ENCODE results near the gene TCTN3. TPM values are rescaled to one million over a fixed set of nuclear protein-coding genes. Genes with fewer than 3 reads are reported as not detected.
"Not testable (repeated sequence)": the region's sequence is repeated elsewhere in the genome, so short reads cannot be mapped to it uniquely, and the experiment has no call there.

The TCTN3 gene
- total RNA-seq, 4 donors from 2014 or later, result 6.3 to 8.6 (median 6.8) TPM

DNA sequence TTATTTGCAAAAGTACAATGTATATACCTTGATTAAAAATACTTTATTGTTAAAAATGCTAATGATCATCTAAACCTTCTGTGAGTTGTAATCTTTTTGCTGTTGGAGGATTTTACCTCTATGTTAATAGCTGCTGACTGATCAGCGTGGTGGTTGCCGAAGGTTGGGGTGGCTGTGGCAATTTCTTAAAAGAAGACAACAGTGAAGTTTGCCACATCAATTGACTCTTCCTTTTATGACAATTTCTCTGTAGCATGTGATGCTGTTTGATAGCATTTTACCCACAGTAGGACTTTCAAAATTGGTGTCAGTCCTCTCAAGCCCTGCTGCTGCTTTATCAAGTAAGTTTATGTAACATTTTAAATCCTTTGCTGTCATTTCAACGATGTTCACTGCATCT lies 45.3 kb upstream of the TCTN3 start:
- ATAC-seq (no peak), DNase-seq (no peak)
- Histone ChIP-seq H3K4me1 (peaks cover 4% of the 10 kb centered on the region in 2 donors), H3K9me3 (no peaks in the 10 kb centered on the region), H3K27ac (no peak overlapping the region), H3K4me3 (no peak overlapping the region), H3K36me3 (no peaks in the 10 kb centered on the region), H3K27me3 (no peaks in the 10 kb centered on the region)
- in situ Hi-C loops (cut with MboI; ENCODE audit: low sequenced_read_pairs in 4 of 4), result no loop called here
- no peak for TF ChIP-seq POLR2A (IDR thresholded peaks at IDR 0.05)
- TF ChIP-seq, protein P1, sequence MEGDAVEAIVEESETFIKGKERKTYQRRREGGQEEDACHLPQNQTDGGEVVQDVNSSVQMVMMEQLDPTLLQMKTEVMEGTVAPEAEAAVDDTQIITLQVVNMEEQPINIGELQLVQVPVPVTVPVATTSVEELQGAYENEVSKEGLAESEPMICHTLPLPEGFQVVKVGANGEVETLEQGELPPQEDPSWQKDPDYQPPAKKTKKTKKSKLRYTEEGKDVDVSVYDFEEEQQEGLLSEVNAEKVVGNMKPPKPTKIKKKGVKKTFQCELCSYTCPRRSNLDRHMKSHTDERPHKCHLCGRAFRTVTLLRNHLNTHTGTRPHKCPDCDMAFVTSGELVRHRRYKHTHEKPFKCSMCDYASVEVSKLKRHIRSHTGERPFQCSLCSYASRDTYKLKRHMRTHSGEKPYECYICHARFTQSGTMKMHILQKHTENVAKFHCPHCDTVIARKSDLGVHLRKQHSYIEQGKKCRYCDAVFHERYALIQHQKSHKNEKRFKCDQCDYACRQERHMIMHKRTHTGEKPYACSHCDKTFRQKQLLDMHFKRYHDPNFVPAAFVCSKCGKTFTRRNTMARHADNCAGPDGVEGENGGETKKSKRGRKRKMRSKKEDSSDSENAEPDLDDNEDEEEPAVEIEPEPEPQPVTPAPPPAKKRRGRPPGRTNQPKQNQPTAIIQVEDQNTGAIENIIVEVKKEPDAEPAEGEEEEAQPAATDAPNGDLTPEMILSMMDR (IDR thresholded peaks at IDR 0.05 in 4 of 5, conservative IDR thresholded peaks at IDR 0.05 in 1 of 5), result no peak
- intact Hi-C loops (cut with DNase I; ENCODE audit: low total_unique reads), result no loop called here

DNA sequence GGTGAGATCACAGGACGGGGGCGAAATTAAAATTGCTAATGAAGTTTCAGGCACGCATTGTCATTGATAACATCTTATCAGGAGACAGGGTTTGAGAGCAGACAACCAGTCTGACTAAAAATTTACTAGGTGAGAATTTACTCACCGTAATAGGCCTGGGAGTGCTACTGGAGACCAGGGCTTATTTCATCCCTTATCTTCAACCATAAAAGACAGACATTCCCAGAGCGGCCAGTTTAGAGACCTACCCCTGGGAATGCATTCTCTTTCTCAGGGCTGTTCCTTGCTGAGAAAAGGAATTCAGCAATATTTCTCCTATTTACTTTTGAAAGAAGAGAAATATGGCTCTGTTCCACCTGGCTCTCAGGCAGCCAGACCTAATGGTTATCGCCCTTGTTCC lies 39.2 kb upstream of the TCTN3 start:
- H3K4me1 ChIP-seq; in situ Hi-C loops (cut with MboI; ENCODE audit: low sequenced_read_pairs in 4 of 4); H3K27ac ChIP-seq; H3K27me3 ChIP-seq; intact Hi-C loops (cut with DNase I; ENCODE audit: low total_unique reads); DNase-seq; H3K9me3 ChIP-seq; H3K36me3 ChIP-seq; ATAC-seq; H3K4me3 ChIP-seq: not testable (repeated sequence)

DNA sequence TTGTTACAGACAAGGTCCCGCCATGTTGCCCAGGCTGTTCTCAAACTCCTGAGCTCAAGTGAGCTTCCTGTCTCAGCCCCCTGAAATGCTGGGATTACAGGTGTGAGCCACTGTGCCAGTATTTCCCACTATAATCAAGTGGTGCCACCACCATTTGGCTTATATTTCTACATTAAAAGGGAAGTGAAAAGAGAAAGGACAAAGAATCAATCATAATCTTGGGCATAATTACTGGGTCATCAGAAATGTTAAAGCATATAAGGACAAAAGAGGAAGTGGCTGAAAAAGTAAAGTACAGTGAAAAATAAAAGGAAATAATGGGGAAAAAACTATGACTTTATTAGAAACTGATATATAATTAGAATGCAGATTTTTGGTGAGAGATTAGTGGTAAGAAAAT lies 36.5 kb upstream of the TCTN3 start:
- in situ Hi-C loops (cut with MboI; ENCODE audit: low sequenced_read_pairs in 4 of 4), result no loop called here
- H3K4me1 ChIP-seq, result no peaks in the 10 kb centered on the region
- H3K9me3 ChIP-seq, result no peaks in the 10 kb centered on the region
- ATAC-seq, result no peak
- DNase-seq, result no peak
- H3K4me3 ChIP-seq, result no peak overlapping the region
- TF ChIP-seq, protein P1 (IDR thresholded peaks at IDR 0.05 in 4 of 5, conservative IDR thresholded peaks at IDR 0.05 in 1 of 5), result no peak
- TF ChIP-seq POLR2A (IDR thresholded peaks at IDR 0.05), result no peak
- intact Hi-C loops (cut with DNase I; ENCODE audit: low total_unique reads), result no loop called here
- H3K27me3 ChIP-seq, result no peaks in the 10 kb centered on the region
- peak overlapping the region in 3 of 4 donors; percentile 13 to 55 (median 18) for H3K27ac ChIP-seq
- no peaks in the 10 kb centered on the region for H3K36me3 ChIP-seq

DNA sequence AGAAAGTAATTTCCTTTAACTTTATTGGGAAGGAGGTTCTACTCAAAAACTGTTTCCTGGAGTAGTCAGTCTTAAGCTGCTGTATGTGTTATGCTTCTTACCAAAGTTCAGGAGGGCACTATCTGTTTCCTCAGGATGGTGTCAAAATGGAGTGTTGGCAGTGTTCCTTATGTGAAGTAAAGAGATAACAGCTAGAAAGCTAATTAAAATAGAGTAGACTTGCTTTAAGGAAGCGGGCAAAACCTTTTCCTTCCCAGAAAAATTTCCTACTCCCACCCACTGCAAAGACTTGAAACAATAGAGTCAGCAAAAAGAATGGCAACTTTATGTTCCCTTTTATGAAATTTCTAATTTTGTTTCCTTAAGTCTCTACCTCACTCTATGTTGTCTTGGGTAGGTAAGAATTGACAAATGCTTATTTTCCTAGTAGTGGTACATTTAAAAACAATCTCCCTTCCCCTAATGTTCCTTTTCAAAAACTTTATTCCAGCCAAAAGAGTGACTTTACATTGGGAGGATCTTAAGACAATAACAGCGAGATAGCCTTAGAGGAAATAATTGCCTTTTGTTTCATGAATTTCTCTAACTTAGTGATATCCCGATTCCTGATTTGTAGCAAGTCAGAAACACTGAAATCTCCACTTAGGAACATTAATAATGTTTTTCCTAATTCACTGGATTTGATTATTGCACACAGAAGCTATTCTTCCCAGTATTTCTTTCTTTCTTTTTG lies 35.8 kb upstream of the TCTN3 start:
- H3K27ac ChIP-seq, result peak overlapping the region in 3 of 4 donors; percentile 13 to 55 (median 18)
- DNase-seq, result no peak
- H3K4me3 ChIP-seq, result no peak overlapping the region
- no peaks in the 10 kb centered on the region for H3K4me1 ChIP-seq
- no peak for ATAC-seq
- in situ Hi-C loops (cut with MboI; ENCODE audit: low sequenced_read_pairs in 4 of 4) (no loop called here), intact Hi-C loops (cut with DNase I; ENCODE audit: low total_unique reads) (no loop called here)
- no peak for TF ChIP-seq POLR2A (IDR thresholded peaks at IDR 0.05)
- TF ChIP-seq, protein P1 (IDR thresholded peaks at IDR 0.05 in 4 of 5, conservative IDR thresholded peaks at IDR 0.05 in 1 of 5), result no peak
- H3K9me3 ChIP-seq, result no peaks in the 10 kb centered on the region
- no peaks in the 10 kb centered on the region for H3K36me3 ChIP-seq
- no peaks in the 10 kb centered on the region for H3K27me3 ChIP-seq

DNA sequence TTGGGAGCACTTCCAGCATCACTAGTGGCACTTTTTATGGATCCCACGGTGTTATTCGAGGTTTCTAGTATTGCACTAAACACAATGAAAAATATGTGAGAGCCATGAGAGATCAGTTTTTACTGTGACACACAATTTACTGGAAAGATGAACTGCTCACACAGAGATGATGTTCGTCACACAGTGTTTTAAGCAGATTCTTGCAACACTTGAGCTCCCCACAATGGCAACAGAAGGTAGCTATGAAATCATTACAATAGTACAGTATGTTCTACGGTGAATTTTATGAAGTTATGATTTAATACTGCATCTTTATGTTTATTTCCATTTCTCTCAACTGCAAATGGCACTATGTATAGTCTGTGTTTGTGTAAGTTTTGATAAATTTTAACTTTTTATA lies 34.8 kb upstream of the TCTN3 start:
- no peaks in the 10 kb centered on the region for H3K36me3 ChIP-seq
- H3K27me3 ChIP-seq, result no peaks in the 10 kb centered on the region
- no peak overlapping the region for H3K27ac ChIP-seq
- intact Hi-C loops (cut with DNase I; ENCODE audit: low total_unique reads), result no loop called here
- no peak overlapping the region for H3K4me3 ChIP-seq
- no peak for DNase-seq
- ATAC-seq, result no peak
- H3K9me3 ChIP-seq, result no peaks in the 10 kb centered on the region
- no peaks in the 10 kb centered on the region for H3K4me1 ChIP-seq
- no peak for TF ChIP-seq POLR2A (IDR thresholded peaks at IDR 0.05)
- TF ChIP-seq, protein P1 (IDR thresholded peaks at IDR 0.05 in 4 of 5, conservative IDR thresholded peaks at IDR 0.05 in 1 of 5), result no peak
- in situ Hi-C loops (cut with MboI; ENCODE audit: low sequenced_read_pairs in 4 of 4), result no loop called here

DNA sequence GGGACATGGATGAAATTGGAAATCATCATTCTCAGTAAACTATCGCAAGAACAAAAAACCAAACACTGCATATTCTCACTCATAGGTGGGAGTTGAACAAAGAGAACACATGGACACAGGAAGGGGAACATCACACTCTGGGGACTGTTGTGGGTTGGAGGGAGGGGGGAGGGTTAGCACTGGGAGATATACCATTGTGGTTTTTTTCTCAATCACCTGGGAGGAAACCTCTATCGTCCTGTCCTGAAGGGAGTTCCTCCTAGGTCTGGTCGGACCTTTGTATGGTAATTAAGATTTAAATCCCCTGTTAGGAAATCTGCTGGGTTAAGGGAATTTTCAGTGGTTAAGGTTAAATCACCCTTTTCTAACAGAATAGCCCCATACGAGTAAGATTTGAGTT lies 28.8 kb upstream of the TCTN3 start:
- H3K27ac ChIP-seq; in situ Hi-C loops (cut with MboI; ENCODE audit: low sequenced_read_pairs in 4 of 4); DNase-seq; H3K4me1 ChIP-seq; H3K36me3 ChIP-seq; H3K27me3 ChIP-seq; H3K9me3 ChIP-seq; ATAC-seq; intact Hi-C loops (cut with DNase I; ENCODE audit: low total_unique reads); H3K4me3 ChIP-seq: not testable (repeated sequence)

DNA sequence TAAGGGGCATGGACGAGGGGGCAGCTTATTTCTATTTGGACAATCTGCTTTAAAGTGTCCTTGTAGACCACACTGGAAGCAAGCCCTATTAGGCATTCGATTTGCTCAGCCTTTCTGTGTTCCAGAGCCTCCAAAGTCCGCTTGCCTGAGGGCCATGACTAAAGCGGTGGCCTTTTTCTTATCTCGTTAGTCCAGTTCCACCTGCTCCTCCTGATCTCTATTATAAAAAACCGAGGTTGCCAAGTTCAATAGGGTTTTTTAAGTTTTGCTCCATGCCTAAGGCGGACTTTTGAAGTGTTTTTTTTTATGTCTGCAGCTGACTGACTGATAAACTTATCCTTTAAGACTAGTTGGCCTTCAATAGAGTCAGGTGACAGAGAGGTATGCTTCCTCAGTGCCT lies 27.0 kb upstream of the TCTN3 start:
- H3K4me3 ChIP-seq; H3K27ac ChIP-seq; DNase-seq; intact Hi-C loops (cut with DNase I; ENCODE audit: low total_unique reads); in situ Hi-C loops (cut with MboI; ENCODE audit: low sequenced_read_pairs in 4 of 4); H3K27me3 ChIP-seq; H3K4me1 ChIP-seq; ATAC-seq; H3K9me3 ChIP-seq; H3K36me3 ChIP-seq: not testable (repeated sequence)

All from gastrocnemius medialis (tissue), 4 donors.